IMR-90 (cell line): ENCODE data around the gene SLC6A12. TPM values are rescaled to one million over a fixed set of nuclear protein-coding genes. Genes with fewer than 3 reads are reported as not detected.

Source experiments
- ATAC-seq: fragments of 200-7000 bp; cut with Tn5 transposase; 2 replicates; pipeline ENCODE4 v1.9.1; 2020; ENCODE audit warnings: low read depth, mild to moderate bottlenecking, moderate library complexity
- BruUV-seq: library from RNA; stranded (reverse); fragments of 400-500 nt; replicated peaks from 2 replicates; lab custom pipeline; 2021; lab: Mats Ljungman, UMichigan
- CTCF ChIA-PET: fragments of 300-600 bp; formaldehyde crosslinking; extraction: SDS; loops from one replicate; lab custom pipeline; 2021; ENCODE audit warnings: antibody characterized with exemption; lab: Yijun Ruan, JAX
- POLR2A ChIA-PET: fragments of 300-600 bp; sonication (Branson Sonifier 250); formaldehyde crosslinking; loops from one replicate; lab custom pipeline; 2022; ENCODE audit warnings: antibody characterized with exemption; ENCODE audit not compliant: unreplicated experiment; lab: Charles Lee
- DNase-seq: peaks from one replicate; pipeline ENCODE4 v3.0.0; 2013
- H2AFZ ChIP-seq: replicated peaks from 2 replicates; pipeline ENCODE3; 2013; ENCODE audit warnings: low read length, mild to moderate bottlenecking; ENCODE audit not compliant: poor library complexity
- H2AK5ac ChIP-seq: 2 replicates; pipeline ENCODE4 v1.6.1; 2013; ENCODE audit warnings: low read depth, low read length, inconsistent platforms
- H2AK9ac ChIP-seq: replicated peaks from 2 replicates; pipeline ENCODE3; 2013; ENCODE audit warnings: mild to moderate bottlenecking, low read depth, low read length, moderate library complexity; ENCODE audit not compliant: poor library complexity
- H2BK120ac ChIP-seq: 2 replicates; pipeline ENCODE4 v1.6.1; 2013; ENCODE audit warnings: low read depth, low read length, inconsistent platforms
- H2BK15ac ChIP-seq: 3 replicates; pipeline ENCODE4 v1.6.1; 2013; ENCODE audit warnings: low read depth, low read length, inconsistent platforms
- H2BK20ac ChIP-seq: 2 replicates; pipeline ENCODE4 v1.6.1; 2013; ENCODE audit warnings: low read depth, mild to moderate bottlenecking, inconsistent platforms, low read length, moderate library complexity
- H2BK5ac ChIP-seq: 2 replicates; pipeline ENCODE4 v1.6.1; 2013; ENCODE audit warnings: mild to moderate bottlenecking, low read depth, low read length, inconsistent platforms; ENCODE audit not compliant: poor library complexity, severe bottlenecking
- H3K14ac ChIP-seq: replicated peaks from 2 replicates; pipeline ENCODE4 v1.6.1; 2013; ENCODE audit warnings: low read depth, low read length, inconsistent platforms
- H3K18ac ChIP-seq: 2 replicates; pipeline ENCODE4 v1.6.1; 2013; ENCODE audit warnings: low read depth, low read length, control low read depth
- H3K23ac ChIP-seq: 2 replicates; pipeline ENCODE4 v1.6.1; 2013; ENCODE audit warnings: low read depth, low read length, inconsistent platforms
- H3K27ac ChIP-seq: 2 replicates; pipeline ENCODE4 v1.5.1; 2013; ENCODE audit warnings: mild to moderate bottlenecking, control low read depth, low read length; ENCODE audit not compliant: insufficient read depth
- H3K27me3 ChIP-seq: 2 replicates; pipeline ENCODE4 v1.6.1; 2013; ENCODE audit warnings: low read length; ENCODE audit not compliant: control insufficient read depth, insufficient read depth
- H3K36me3 ChIP-seq: 2 replicates; pipeline ENCODE4 v1.6.1; 2013; ENCODE audit warnings: low read length, mixed read lengths; ENCODE audit not compliant: control insufficient read depth, insufficient read depth
- H3K4ac ChIP-seq: 2 replicates; pipeline ENCODE4 v1.6.1; 2013; ENCODE audit warnings: low read depth, low read length, inconsistent platforms
- H3K4me1 ChIP-seq: 2 replicates; pipeline ENCODE4 v1.6.1; 2013; ENCODE audit warnings: low read length, mixed read lengths; ENCODE audit not compliant: control insufficient read depth, insufficient read depth
- H3K4me2 ChIP-seq: 2 replicates; pipeline ENCODE4 v1.6.1; 2013; ENCODE audit warnings: low read depth, mild to moderate bottlenecking, control low read depth, low read length, moderate library complexity
- H3K4me3 ChIP-seq: 2 replicates; pipeline ENCODE4 v1.5.1; 2013; ENCODE audit warnings: low read depth, mild to moderate bottlenecking, control low read depth, low read length, moderate library complexity; ENCODE audit not compliant: insufficient read depth
- H3K56ac ChIP-seq: 2 replicates; pipeline ENCODE4 v1.6.1; 2013; ENCODE audit warnings: low read length, inconsistent platforms; ENCODE audit not compliant: insufficient read depth; ENCODE audit errors: extremely low read depth
- H3K79me1 ChIP-seq, 2 experiments: 2 replicates each; pipeline ENCODE4 v1.6.1; 2013; ENCODE audit warnings: low read length in 2 of 2, inconsistent platforms in 1 of 2, low read depth in 1 of 2
- H3K9ac ChIP-seq: 2 replicates; pipeline ENCODE4 v1.6.1; 2013; ENCODE audit warnings: low read depth, low read length, control low read depth
- H3K9me1 ChIP-seq: 2 replicates; pipeline ENCODE4 v1.6.1; 2013; ENCODE audit warnings: low read length, inconsistent platforms; ENCODE audit not compliant: insufficient read depth
- H3K9me3 ChIP-seq: 2 replicates; pipeline ENCODE4 v1.6.1; 2013; ENCODE audit warnings: low read length; ENCODE audit not compliant: control insufficient read depth, insufficient read depth
- H4K20me1 ChIP-seq: 2 replicates; pipeline ENCODE4 v1.6.1; 2013; ENCODE audit warnings: low read length, inconsistent platforms; ENCODE audit not compliant: insufficient read depth
- H4K5ac ChIP-seq: 2 replicates; pipeline ENCODE4 v1.6.1; 2013; ENCODE audit warnings: mild to moderate bottlenecking, low read depth, low read length, control low read depth
- H4K8ac ChIP-seq, 2 experiments: 2 replicates each; pipeline ENCODE4 v1.6.1; 2013; ENCODE audit warnings: low read depth in 2 of 2, low read length in 2 of 2, control low read depth in 1 of 2, inconsistent platforms in 1 of 2
- H4K91ac ChIP-seq: 2 replicates; pipeline ENCODE4 v1.6.1; 2013; ENCODE audit warnings: low read depth, low read length, inconsistent platforms; ENCODE audit not compliant: insufficient read depth
- MAFK ChIP-seq: IDR thresholded peaks from 2 replicates; pipeline ENCODE4 v1.6.1; 2012; ENCODE audit warnings: low read depth, low read length, improper control_type of control experiment
- RAD21 ChIP-seq: IDR thresholded peaks from 2 replicates; pipeline ENCODE4 v1.6.1; 2012; ENCODE audit warnings: low read length, improper control_type of control experiment
- WGBS, 2 experiments: methylation state at CpG; one replicate each; pipeline versions ENCODE4 v1.1.5 to v1.1.7; 2013; ENCODE audit warnings: missing lambda C conversion rate in 2 of 2; ENCODE audit not compliant: insufficient read length in 1 of 2; ENCODE audit errors: extremely low coverage in 2 of 2; 5-methylcytosine and 5-hydroxymethylcytosine counted together
- dilution Hi-C: fragments of 300-500 bp; cut with HindIII; formaldehyde crosslinking; loops from one replicate; pipeline ENCODE4 v1.14.3; 2018; ENCODE audit warnings: low sequenced_read_pairs; ENCODE audit not compliant: unreplicated experiment
- in situ Hi-C: fragments of 300-500 bp; cut with MboI; formaldehyde crosslinking; loops from 3 replicates; pipeline ENCODE4 v1.14.3; 2019; ENCODE audit warnings: low sequenced_read_pairs, inconsistent platforms, mixed read lengths
- intact Hi-C: fragments of 100-400 bp; cut with micrococcal nuclease; formaldehyde crosslinking; loops from 2 replicates; pipeline ENCODE4 v1.10.0; 2022
- polyA plus RNA-seq, 3 experiments: library from polyadenylated mRNA; depleted of rRNA; stranded (reverse); fragments of >200 nt; gene quantifications; 2 replicates each; pipeline ENCODE4 v1.2.3, GENCODE V29; 2012; ENCODE audit warnings: low replicate concordance in 1 of 3
- total RNA-seq: library from RNA; depleted of rRNA; stranded (reverse); fragments of >200 nt; gene quantifications from 2 replicates; pipeline ENCODE4 v1.2.3, GENCODE V29; 2012

The SLC6A12 gene
- total and polyA plus RNA-seq, 2 of the 4 experiments (the other 2 are of a cell fraction): not detected

- Histone ChIP-seq H3K56ac (no peak overlapping the region), H3K4me3 (no peak overlapping the region), H3K23ac (no peak overlapping the region), H3K9me1 (no peaks in the 10 kb centered on the region), H3K79me1 (no peaks in the 10 kb centered on the region), H3K4me1 (peaks cover under 1% of the 10 kb centered on the region; the same call in 1 of the 2 replicates), H2BK120ac (no peak overlapping the region), H2AK5ac (no peak overlapping the region), H2BK5ac (no peak overlapping the region), H3K9ac (no peak overlapping the region), H3K36me3 (no peaks in the 10 kb centered on the region), H2AFZ (no peak overlapping the region), H4K20me1 (no peaks in the 10 kb centered on the region), H3K18ac (no peak overlapping the region), H3K27ac (no peak overlapping the region), H2AK9ac (no peak overlapping the region), H3K14ac (no peak overlapping the region), H3K9me3 (no peaks in the 10 kb centered on the region), H4K8ac (no peak overlapping the region), H3K4ac (no peak overlapping the region), H3K4me2 (no peak overlapping the region), H2BK15ac (no peak overlapping the region), H2BK20ac (no peak overlapping the region), H4K5ac (no peak overlapping the region), H3K27me3 (peaks cover 55% of the 10 kb centered on the region), H4K91ac (no peak overlapping the region)
- TF ChIP-seq MAFK (no peak), RAD21 (no peak)
- BruUV-seq: no TSS peak
- ChIA-PET CTCF (no interaction called here), POLR2A (no interaction called here)
- ATAC-seq: no peak
- 78% methylated on average over 5 of the region's 9 CpGs; no CpG with 5 or more reads in 1 of the 2 experiments for WGBS, 2 experiments
- DNase-seq: no peak
- dilution Hi-C loops (no loop called here), in situ Hi-C loops (no loop called here), intact Hi-C loops (no loop called here)
These were observed 66.7 kb downstream of the SLC6A12 start for GRCh38 chr12:147242-147641.
